Activated T-cell treated with anti-CD3 and anti-CD28 coated beads for 1 hour (primary cell): ENCODE results near the gene KRT17.

Source experiments
- DNase-seq: peaks from one replicate; pipeline ENCODE4 v3.0.0-alpha.2; 2020; ENCODE audit warnings: low read depth

The KRT17 gene

GRCh38 chr17:41571561-41572434, 52.6 kb downstream of the KRT17 start, which contains the start of gene KRT9:
KRT9 (minus strand) TSS chr17:41572059; CDS start chr17:41571992, 67 bp downstream.
- DNase-seq: no peak
